ENCODE measurements around the gene PPP1R3F.

GRCh38 chrX:49237060-49237459 lies 32.5 kb upstream of the PPP1R3F start:
- TF ChIP-seq EZH2 (IDR thresholded peaks at IDR 0.05; ENCODE audit: borderline replicate concordance, insufficient read depth, low read depth, low read length, poor library complexity, severe bottlenecking) (no peak), CTCF (IDR thresholded peaks at IDR 0.05) (no peak)

Data from B cell (primary cell).